Peyer's patch (tissue), 4 donors: ENCODE results near the gene PGM1.

Experiments used
- POLR2A ChIP-seq, 2 donors: fragments of 450-650 bp; IDR thresholded peaks; one replicate each; pipeline ENCODE4 v1.5.1; 2017; ENCODE audit warnings: antibody characterized with exemption in 2 of 2, mild to moderate bottlenecking in 2 of 2, moderate library complexity in 2 of 2
- TF ChIP-seq, protein P1 (sequence below), 6 experiments: fragments of 450-650 bp in 4 of 6; fragments of 200-600 bp in 2 of 6; sonication (generic) in 1 of 6; IDR thresholded peaks; one replicate each; pipeline ENCODE4 v1.5.1; 2017 to 2019; ENCODE audit warnings: antibody characterized with exemption in 6 of 6, mild to moderate bottlenecking in 3 of 6, moderate library complexity in 1 of 6

DNA sequence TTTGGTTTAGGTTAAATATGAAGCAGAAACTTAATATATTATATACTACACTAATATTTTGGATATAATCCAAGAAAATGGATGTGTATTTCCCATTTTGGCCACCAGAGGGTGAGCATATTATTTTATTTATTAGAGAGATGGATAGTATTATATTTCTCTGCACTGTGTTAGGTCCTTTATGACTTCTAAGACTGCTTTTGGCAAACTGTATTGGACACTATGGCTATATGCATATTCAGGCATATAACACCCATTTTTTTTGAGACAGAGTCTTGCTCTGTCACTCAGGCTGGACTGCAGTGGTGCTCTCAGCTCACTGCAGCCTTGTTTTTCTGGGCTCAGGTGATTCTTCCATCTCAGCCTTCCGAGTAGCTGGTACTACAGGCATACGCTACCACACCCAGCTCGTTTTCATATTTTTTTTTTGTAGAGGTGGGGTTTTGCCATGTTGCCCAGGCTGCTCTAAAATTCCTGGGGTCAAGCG is 17.8 kb upstream of the PGM1 start:
- TF ChIP-seq, protein P1, sequence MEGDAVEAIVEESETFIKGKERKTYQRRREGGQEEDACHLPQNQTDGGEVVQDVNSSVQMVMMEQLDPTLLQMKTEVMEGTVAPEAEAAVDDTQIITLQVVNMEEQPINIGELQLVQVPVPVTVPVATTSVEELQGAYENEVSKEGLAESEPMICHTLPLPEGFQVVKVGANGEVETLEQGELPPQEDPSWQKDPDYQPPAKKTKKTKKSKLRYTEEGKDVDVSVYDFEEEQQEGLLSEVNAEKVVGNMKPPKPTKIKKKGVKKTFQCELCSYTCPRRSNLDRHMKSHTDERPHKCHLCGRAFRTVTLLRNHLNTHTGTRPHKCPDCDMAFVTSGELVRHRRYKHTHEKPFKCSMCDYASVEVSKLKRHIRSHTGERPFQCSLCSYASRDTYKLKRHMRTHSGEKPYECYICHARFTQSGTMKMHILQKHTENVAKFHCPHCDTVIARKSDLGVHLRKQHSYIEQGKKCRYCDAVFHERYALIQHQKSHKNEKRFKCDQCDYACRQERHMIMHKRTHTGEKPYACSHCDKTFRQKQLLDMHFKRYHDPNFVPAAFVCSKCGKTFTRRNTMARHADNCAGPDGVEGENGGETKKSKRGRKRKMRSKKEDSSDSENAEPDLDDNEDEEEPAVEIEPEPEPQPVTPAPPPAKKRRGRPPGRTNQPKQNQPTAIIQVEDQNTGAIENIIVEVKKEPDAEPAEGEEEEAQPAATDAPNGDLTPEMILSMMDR (IDR thresholded peaks at IDR 0.05) = peak; percentile 67 to 95 (median 76)
- TF ChIP-seq POLR2A (IDR thresholded peaks at IDR 0.05) = no peak
